ENCODE data around the gene UFSP1. TPM values are rescaled to one million over a fixed set of nuclear protein-coding genes. Genes with fewer than 3 reads are reported as not detected.

Gene UFSP1
- total and polyA plus RNA-seq, 4 donors: 1.5 to 6.2 (median 5.5) TPM

GRCh38 chr7:100867776-100868485 is 21.6 kb downstream of the UFSP1 start:
- Histone ChIP-seq H3K27me3 (ENCODE audit: control insufficient read depth in 3 of 3, insufficient read depth in 3 of 3, low read length in 2 of 3) (no peaks in the 10 kb centered on the region), H3K4me1 (ENCODE audit: control insufficient read depth in 5 of 5, insufficient read depth in 5 of 5, low read length in 5 of 5) (peaks cover 0 to 19% (median 7%) of the 10 kb centered on the region in 5 donors), H3K27ac (ENCODE audit: low read depth in 1 of 2, low read length in 1 of 2) (peak overlapping the region; percentile 78 to 81), H3K4me3 (peak overlapping the region; percentile 25), H3K9me3 (ENCODE audit: control insufficient read depth in 4 of 4, insufficient read depth in 3 of 4, low read length in 3 of 4) (no peaks in the 10 kb centered on the region), H3K9ac (ENCODE audit: insufficient read depth in 1 of 2, low read length in 2 of 2) (peak overlapping the region; percentile 86 to 90), H3K36me3 (ENCODE audit: control insufficient read depth in 4 of 4, insufficient read depth in 4 of 4, low read length in 4 of 4) (peaks cover 0 to 18% (median 14%) of the 10 kb centered on the region in 4 donors)
- TF ChIP-seq CTCF (IDR thresholded peaks at IDR 0.05; ENCODE audit: control extremely low read depth, extremely low read depth): no peak
- ATAC-seq (ENCODE audit: insufficient read depth, low FRiP score) (no peak), DNase-seq (peak in 1 of 3 donors; percentile 29)
- 39 to 43% methylated on average over 27 of the region's 27 CpGs for WGBS, 2 donors

- WGBS, 2 donors: 5 to 9% methylated on average over 42 of the region's 42 CpGs
- ATAC-seq (ENCODE audit: insufficient read depth, low FRiP score) (peak; percentile 83), DNase-seq (peak; percentile 96 to 98 (median 97))
- Histone ChIP-seq H3K27ac (ENCODE audit: low read depth in 1 of 2, low read length in 1 of 2) (peak within 1 kb of the TSS; percentile 78 to 81), H3K4me1 (ENCODE audit: control insufficient read depth in 5 of 5, insufficient read depth in 5 of 5, low read length in 5 of 5) (peaks cover 0 to 19% (median 7%) of the 10 kb centered on the region in 5 donors), H3K36me3 (ENCODE audit: control insufficient read depth in 4 of 4, insufficient read depth in 4 of 4, low read length in 4 of 4) (peaks cover 0 to 19% (median 10%) of the 10 kb centered on the region in 4 donors), H3K4me3 (peak within 1 kb of the TSS; percentile 25), H3K27me3 (ENCODE audit: control insufficient read depth in 3 of 3, insufficient read depth in 3 of 3, low read length in 2 of 3) (no peaks in the 10 kb centered on the region), H3K9me3 (ENCODE audit: control insufficient read depth in 4 of 4, insufficient read depth in 3 of 4, low read length in 3 of 4) (no peaks in the 10 kb centered on the region), H3K9ac (ENCODE audit: insufficient read depth in 1 of 2, low read length in 2 of 2) (peak within 1 kb of the TSS; percentile 86 to 90)
- TF ChIP-seq CTCF (IDR thresholded peaks at IDR 0.05; ENCODE audit: control extremely low read depth, extremely low read depth): no peak
Observed at GRCh38 chr7:100867040-100867775, 22.3 kb downstream of the UFSP1 start, which contains the start of gene TRIP6. TRIP6 (plus strand) TSS chr7:100867387; CDS start chr7:100867498, 111 bp downstream.

- DNase-seq (no peak), ATAC-seq (ENCODE audit: insufficient read depth, low FRiP score) (no peak)
- no peaks in the 10 kb centered on the region for H3K9me3 ChIP-seq (ENCODE audit: control insufficient read depth in 4 of 4, insufficient read depth in 3 of 4, low read length in 3 of 4)
- no peaks in the 10 kb centered on the region for H3K27me3 ChIP-seq (ENCODE audit: control insufficient read depth in 3 of 3, insufficient read depth in 3 of 3, low read length in 2 of 3)
- peak overlapping the region; percentile 25 for H3K4me3 ChIP-seq
- H3K9ac ChIP-seq (ENCODE audit: insufficient read depth in 1 of 2, low read length in 2 of 2): peak overlapping the region; percentile 70 to 86
- no peak for TF ChIP-seq CTCF (IDR thresholded peaks at IDR 0.05; ENCODE audit: control extremely low read depth, extremely low read depth)
- H3K4me1 ChIP-seq (ENCODE audit: control insufficient read depth in 5 of 5, insufficient read depth in 5 of 5, low read length in 5 of 5): peaks cover 0 to 19% (median 7%) of the 10 kb centered on the region in 5 donors
- WGBS, 2 donors: 44 to 64% methylated on average over 5 of the region's 5 CpGs
- peaks cover 0 to 19% (median 10%) of the 10 kb centered on the region in 4 donors for H3K36me3 ChIP-seq (ENCODE audit: control insufficient read depth in 4 of 4, insufficient read depth in 4 of 4, low read length in 4 of 4)
- H3K27ac ChIP-seq (ENCODE audit: low read depth in 1 of 2, low read length in 1 of 2): peak overlapping the region; percentile 72 to 78
Observed at GRCh38 chr7:100866729-100867039, 22.8 kb downstream of the UFSP1 start.

All from lung (tissue), 12 donors.